IMR-90 (cell line): Measurements from ENCODE around the gene SH3RF3. TPM values are rescaled to one million over a fixed set of nuclear protein-coding genes. Genes with fewer than 3 reads are reported as not detected.

Experiments used
- ATAC-seq: fragments of 200-7000 bp; cut with Tn5 transposase; 2 replicates; pipeline ENCODE4 v1.9.1; 2020; ENCODE audit warnings: low read depth, mild to moderate bottlenecking, moderate library complexity
- BruUV-seq: library from RNA; stranded (reverse); fragments of 400-500 nt; replicated peaks from 2 replicates; lab custom pipeline; 2021; lab: Mats Ljungman, UMichigan
- CTCF ChIA-PET: fragments of 300-600 bp; formaldehyde crosslinking; extraction: SDS; loops from one replicate; lab custom pipeline; 2021; ENCODE audit warnings: antibody characterized with exemption; lab: Yijun Ruan, JAX
- POLR2A ChIA-PET: fragments of 300-600 bp; sonication (Branson Sonifier 250); formaldehyde crosslinking; loops from one replicate; lab custom pipeline; 2022; ENCODE audit warnings: antibody characterized with exemption; ENCODE audit not compliant: unreplicated experiment; lab: Charles Lee
- DNase-seq: peaks from one replicate; pipeline ENCODE4 v3.0.0; 2013
- H2AFZ ChIP-seq: replicated peaks from 2 replicates; pipeline ENCODE3; 2013; ENCODE audit warnings: low read length, mild to moderate bottlenecking; ENCODE audit not compliant: poor library complexity
- H2AK5ac ChIP-seq: 2 replicates; pipeline ENCODE4 v1.6.1; 2013; ENCODE audit warnings: low read depth, low read length, inconsistent platforms
- H2AK9ac ChIP-seq: replicated peaks from 2 replicates; pipeline ENCODE3; 2013; ENCODE audit warnings: mild to moderate bottlenecking, low read depth, low read length, moderate library complexity; ENCODE audit not compliant: poor library complexity
- H2BK120ac ChIP-seq: 2 replicates; pipeline ENCODE4 v1.6.1; 2013; ENCODE audit warnings: low read depth, low read length, inconsistent platforms
- H2BK15ac ChIP-seq: 3 replicates; pipeline ENCODE4 v1.6.1; 2013; ENCODE audit warnings: low read depth, low read length, inconsistent platforms
- H2BK20ac ChIP-seq: 2 replicates; pipeline ENCODE4 v1.6.1; 2013; ENCODE audit warnings: low read depth, mild to moderate bottlenecking, inconsistent platforms, low read length, moderate library complexity
- H2BK5ac ChIP-seq: 2 replicates; pipeline ENCODE4 v1.6.1; 2013; ENCODE audit warnings: mild to moderate bottlenecking, low read depth, low read length, inconsistent platforms; ENCODE audit not compliant: poor library complexity, severe bottlenecking
- H3K14ac ChIP-seq: replicated peaks from 2 replicates; pipeline ENCODE4 v1.6.1; 2013; ENCODE audit warnings: low read depth, low read length, inconsistent platforms
- H3K18ac ChIP-seq: 2 replicates; pipeline ENCODE4 v1.6.1; 2013; ENCODE audit warnings: low read depth, low read length, control low read depth
- H3K23ac ChIP-seq: 2 replicates; pipeline ENCODE4 v1.6.1; 2013; ENCODE audit warnings: low read depth, low read length, inconsistent platforms
- H3K27ac ChIP-seq: 2 replicates; pipeline ENCODE4 v1.5.1; 2013; ENCODE audit warnings: mild to moderate bottlenecking, control low read depth, low read length; ENCODE audit not compliant: insufficient read depth
- H3K27me3 ChIP-seq: 2 replicates; pipeline ENCODE4 v1.6.1; 2013; ENCODE audit warnings: low read length; ENCODE audit not compliant: control insufficient read depth, insufficient read depth
- H3K36me3 ChIP-seq: 2 replicates; pipeline ENCODE4 v1.6.1; 2013; ENCODE audit warnings: low read length, mixed read lengths; ENCODE audit not compliant: control insufficient read depth, insufficient read depth
- H3K4ac ChIP-seq: 2 replicates; pipeline ENCODE4 v1.6.1; 2013; ENCODE audit warnings: low read depth, low read length, inconsistent platforms
- H3K4me1 ChIP-seq: 2 replicates; pipeline ENCODE4 v1.6.1; 2013; ENCODE audit warnings: low read length, mixed read lengths; ENCODE audit not compliant: control insufficient read depth, insufficient read depth
- H3K4me2 ChIP-seq: 2 replicates; pipeline ENCODE4 v1.6.1; 2013; ENCODE audit warnings: low read depth, mild to moderate bottlenecking, control low read depth, low read length, moderate library complexity
- H3K4me3 ChIP-seq: 2 replicates; pipeline ENCODE4 v1.5.1; 2013; ENCODE audit warnings: low read depth, mild to moderate bottlenecking, control low read depth, low read length, moderate library complexity; ENCODE audit not compliant: insufficient read depth
- H3K56ac ChIP-seq: 2 replicates; pipeline ENCODE4 v1.6.1; 2013; ENCODE audit warnings: low read length, inconsistent platforms; ENCODE audit not compliant: insufficient read depth; ENCODE audit errors: extremely low read depth
- H3K79me1 ChIP-seq, 2 experiments: 2 replicates each; pipeline ENCODE4 v1.6.1; 2013; ENCODE audit warnings: low read length in 2 of 2, inconsistent platforms in 1 of 2, low read depth in 1 of 2
- H3K9ac ChIP-seq: 2 replicates; pipeline ENCODE4 v1.6.1; 2013; ENCODE audit warnings: low read depth, low read length, control low read depth
- H3K9me1 ChIP-seq: 2 replicates; pipeline ENCODE4 v1.6.1; 2013; ENCODE audit warnings: low read length, inconsistent platforms; ENCODE audit not compliant: insufficient read depth
- H3K9me3 ChIP-seq: 2 replicates; pipeline ENCODE4 v1.6.1; 2013; ENCODE audit warnings: low read length; ENCODE audit not compliant: control insufficient read depth, insufficient read depth
- H4K20me1 ChIP-seq: 2 replicates; pipeline ENCODE4 v1.6.1; 2013; ENCODE audit warnings: low read length, inconsistent platforms; ENCODE audit not compliant: insufficient read depth
- H4K5ac ChIP-seq: 2 replicates; pipeline ENCODE4 v1.6.1; 2013; ENCODE audit warnings: mild to moderate bottlenecking, low read depth, low read length, control low read depth
- H4K8ac ChIP-seq, 2 experiments: 2 replicates each; pipeline ENCODE4 v1.6.1; 2013; ENCODE audit warnings: low read depth in 2 of 2, low read length in 2 of 2, control low read depth in 1 of 2, inconsistent platforms in 1 of 2
- H4K91ac ChIP-seq: 2 replicates; pipeline ENCODE4 v1.6.1; 2013; ENCODE audit warnings: low read depth, low read length, inconsistent platforms; ENCODE audit not compliant: insufficient read depth
- BHLHE40 ChIP-seq: fragments of 150-350 bp; IDR thresholded peaks from 2 replicates; pipeline ENCODE4 v1.6.1; 2016; ENCODE audit warnings: mild to moderate bottlenecking, low read depth, low read length
- CEBPB ChIP-seq: IDR thresholded peaks from 2 replicates; pipeline ENCODE4 v1.6.1; 2012; ENCODE audit warnings: low read depth, low read length, improper control_type of control experiment
- FOS ChIP-seq: fragments of 150-350 bp; IDR thresholded peaks from 2 replicates; pipeline ENCODE4 v1.6.1; 2016; ENCODE audit warnings: low read depth, low read length
- MAFK ChIP-seq: IDR thresholded peaks from 2 replicates; pipeline ENCODE4 v1.6.1; 2012; ENCODE audit warnings: low read depth, low read length, improper control_type of control experiment
- MAZ ChIP-seq: IDR thresholded peaks from 2 replicates; pipeline ENCODE4 v1.6.1; 2012; ENCODE audit warnings: low read depth, mild to moderate bottlenecking, low read length, improper control_type of control experiment, moderate library complexity, borderline replicate concordance
- MXI1 ChIP-seq: IDR thresholded peaks from 2 replicates; pipeline ENCODE4 v1.6.1; 2012; ENCODE audit warnings: low read depth, mild to moderate bottlenecking, low read length, moderate library complexity, borderline replicate concordance
- NFE2L2 ChIP-seq: fragments of 150-350 bp; IDR thresholded peaks from 2 replicates; pipeline ENCODE4 v1.6.1; 2016; ENCODE audit warnings: low read depth, mild to moderate bottlenecking, low read length
- POLR2A ChIP-seq: IDR thresholded peaks from 2 replicates; pipeline ENCODE4 v1.6.1; 2012; ENCODE audit warnings: mild to moderate bottlenecking, low read depth, low read length
- RAD21 ChIP-seq: IDR thresholded peaks from 2 replicates; pipeline ENCODE4 v1.6.1; 2012; ENCODE audit warnings: low read length, improper control_type of control experiment
- RCOR1 ChIP-seq: IDR thresholded peaks from 2 replicates; pipeline ENCODE4 v1.6.1; 2012; ENCODE audit warnings: mild to moderate bottlenecking, low read length, improper control_type of control experiment; ENCODE audit not compliant: insufficient replicate concordance
- RFX5 ChIP-seq: IDR thresholded peaks from 2 replicates; pipeline ENCODE4 v1.8.0; 2012; ENCODE audit warnings: low read depth, mild to moderate bottlenecking, low read length, moderate library complexity
- SMC3 ChIP-seq: fragments of 150-350 bp; IDR thresholded peaks from 2 replicates; pipeline ENCODE4 v1.6.1; 2016; ENCODE audit warnings: low read depth, mild to moderate bottlenecking, antibody characterized with exemption, low read length, moderate library complexity
- WGBS, 2 experiments: methylation state at CpG; one replicate each; pipeline versions ENCODE4 v1.1.5 to v1.1.7; 2013; ENCODE audit warnings: missing lambda C conversion rate in 2 of 2; ENCODE audit not compliant: insufficient read length in 1 of 2; ENCODE audit errors: extremely low coverage in 2 of 2; 5-methylcytosine and 5-hydroxymethylcytosine counted together
- dilution Hi-C: fragments of 300-500 bp; cut with HindIII; formaldehyde crosslinking; loops from one replicate; pipeline ENCODE4 v1.14.3; 2018; ENCODE audit warnings: low sequenced_read_pairs; ENCODE audit not compliant: unreplicated experiment
- in situ Hi-C: fragments of 300-500 bp; cut with MboI; formaldehyde crosslinking; loops from 3 replicates; pipeline ENCODE4 v1.14.3; 2019; ENCODE audit warnings: low sequenced_read_pairs, inconsistent platforms, mixed read lengths
- intact Hi-C: fragments of 100-400 bp; cut with micrococcal nuclease; formaldehyde crosslinking; loops from 2 replicates; pipeline ENCODE4 v1.10.0; 2022
- polyA plus RNA-seq, 3 experiments: library from polyadenylated mRNA; depleted of rRNA; stranded (reverse); fragments of >200 nt; gene quantifications; 2 replicates each; pipeline ENCODE4 v1.2.3, GENCODE V29; 2012; ENCODE audit warnings: low replicate concordance in 1 of 3
- total RNA-seq: library from RNA; depleted of rRNA; stranded (reverse); fragments of >200 nt; gene quantifications from 2 replicates; pipeline ENCODE4 v1.2.3, GENCODE V29; 2012
- TF ChIP-seq, protein P1 (sequence below): fragments of 150-350 bp; IDR thresholded peaks from 2 replicates; pipeline ENCODE4 v1.6.1; 2016; ENCODE audit warnings: low read depth, mild to moderate bottlenecking, low read length, moderate library complexity, borderline replicate concordance
- TF ChIP-seq, protein P2 (sequence below): conservative IDR thresholded peaks from 2 replicates; pipeline ENCODE4 v1.5.1; 2012; ENCODE audit warnings: mild to moderate bottlenecking, low read depth, low read length, improper control_type of control experiment
- TF ChIP-seq, protein P3 (sequence below): fragments of 150-350 bp; IDR thresholded peaks from 2 replicates; pipeline ENCODE4 v1.6.1; 2017; ENCODE audit warnings: mild to moderate bottlenecking, antibody characterized with exemption, low read length, low read depth

The SH3RF3 gene
- total and polyA plus RNA-seq, 2 of the 4 experiments (the other 2 are of a cell fraction), result 3.4 to 5.3 TPM

DNA sequence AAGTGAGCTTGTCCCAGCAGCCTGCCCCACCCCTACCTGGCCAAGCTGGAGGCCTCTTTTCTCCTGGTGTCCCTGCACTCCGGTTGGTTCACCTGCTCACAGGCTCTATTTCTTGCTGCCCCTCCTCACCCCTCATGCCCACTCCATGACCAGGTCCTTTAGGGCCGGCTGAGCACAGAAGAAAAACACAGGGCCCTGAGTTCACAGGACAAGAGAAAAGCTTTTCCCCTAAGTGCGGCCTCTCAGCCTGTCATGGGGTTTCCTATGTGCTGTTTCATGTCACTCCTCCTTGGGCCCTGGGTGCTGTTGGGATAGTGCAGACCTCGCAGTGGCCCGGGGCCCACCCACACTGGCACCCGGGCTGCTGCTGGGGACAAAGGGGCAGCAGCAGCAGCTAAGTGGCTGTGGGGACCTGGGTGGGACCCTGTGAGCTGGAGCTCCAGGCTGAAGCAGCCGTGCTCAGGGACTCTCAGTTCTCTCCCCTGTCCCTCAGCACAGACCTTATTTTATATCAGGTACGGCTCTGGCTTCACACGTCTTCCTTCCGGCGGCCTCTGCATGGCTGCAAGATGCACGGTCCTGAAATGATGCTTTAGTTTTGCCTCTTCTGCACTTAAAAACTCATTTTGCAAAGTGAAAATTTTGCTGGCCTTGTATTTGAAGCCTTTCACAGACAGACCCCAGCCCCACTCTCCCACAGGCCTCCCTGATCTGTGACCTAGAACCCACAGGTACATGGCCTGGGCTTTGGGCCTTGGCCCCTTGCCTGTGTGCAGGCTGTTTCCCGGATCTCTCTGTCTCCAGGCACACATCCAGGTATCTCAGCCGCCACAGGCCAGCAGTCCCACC lies 71.8 kb downstream of the SH3RF3 start:
- intact Hi-C loops (no loop called here), in situ Hi-C loops (no loop called here), dilution Hi-C loops (no loop called here)
- no peak overlapping the region for H3K4me2 ChIP-seq
- no peak overlapping the region for H3K4me3 ChIP-seq
- no peak overlapping the region for H3K23ac ChIP-seq
- H4K20me1 ChIP-seq, result peaks cover 87% of the 10 kb centered on the region
- H3K14ac ChIP-seq, result no peak overlapping the region
- 93% methylated on average over 7 of the region's 14 CpGs; no CpG with 5 or more reads in 1 of the 2 experiments for WGBS, 2 experiments
- no TSS peak for BruUV-seq
- no peak overlapping the region for H2BK5ac ChIP-seq
- H2BK20ac ChIP-seq, result no peak overlapping the region
- H2AFZ ChIP-seq, result no peak overlapping the region
- no peak overlapping the region for H2AK5ac ChIP-seq
- H3K4ac ChIP-seq, result no peak overlapping the region
- no peak for DNase-seq
- no peaks in the 10 kb centered on the region for H3K9me3 ChIP-seq
- no peak overlapping the region for H3K27ac ChIP-seq
- no peak overlapping the region for H3K9ac ChIP-seq
- no peak overlapping the region for H4K8ac ChIP-seq
- no peak overlapping the region for H4K5ac ChIP-seq
- no peak for ATAC-seq
- no peaks in the 10 kb centered on the region for H3K36me3 ChIP-seq
- ChIA-PET POLR2A (no interaction called here), CTCF (no interaction called here)
- peaks cover 35 to 90% of the 10 kb centered on the region in 2 experiments for H3K79me1 ChIP-seq
- no peak overlapping the region for H4K91ac ChIP-seq
- peaks cover 7% of the 10 kb centered on the region for H3K4me1 ChIP-seq
- H3K56ac ChIP-seq, result no peak overlapping the region
- H3K9me1 ChIP-seq, result peaks cover 20% of the 10 kb centered on the region
- no peak overlapping the region for H3K18ac ChIP-seq
- H3K27me3 ChIP-seq, result no peaks in the 10 kb centered on the region
- no peak overlapping the region for H2BK120ac ChIP-seq
- no peak overlapping the region for H2BK15ac ChIP-seq
- H2AK9ac ChIP-seq, result no peak overlapping the region
- TF ChIP-seq BHLHE40, result no peak
- no peak for TF ChIP-seq MXI1
- TF ChIP-seq NFE2L2, result no peak
- TF ChIP-seq MAZ, result no peak
- no peak for TF ChIP-seq SMC3
- no peak for TF ChIP-seq POLR2A
- no peak for TF ChIP-seq FOS
- no peak for TF ChIP-seq RCOR1
- TF ChIP-seq CEBPB, result no peak
- TF ChIP-seq RFX5, result no peak
- TF ChIP-seq, protein P1, sequence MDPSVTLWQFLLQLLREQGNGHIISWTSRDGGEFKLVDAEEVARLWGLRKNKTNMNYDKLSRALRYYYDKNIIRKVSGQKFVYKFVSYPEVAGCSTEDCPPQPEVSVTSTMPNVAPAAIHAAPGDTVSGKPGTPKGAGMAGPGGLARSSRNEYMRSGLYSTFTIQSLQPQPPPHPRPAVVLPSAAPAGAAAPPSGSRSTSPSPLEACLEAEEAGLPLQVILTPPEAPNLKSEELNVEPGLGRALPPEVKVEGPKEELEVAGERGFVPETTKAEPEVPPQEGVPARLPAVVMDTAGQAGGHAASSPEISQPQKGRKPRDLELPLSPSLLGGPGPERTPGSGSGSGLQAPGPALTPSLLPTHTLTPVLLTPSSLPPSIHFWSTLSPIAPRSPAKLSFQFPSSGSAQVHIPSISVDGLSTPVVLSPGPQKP, result no peak
- no peak for TF ChIP-seq MAFK
- TF ChIP-seq, protein P2, sequence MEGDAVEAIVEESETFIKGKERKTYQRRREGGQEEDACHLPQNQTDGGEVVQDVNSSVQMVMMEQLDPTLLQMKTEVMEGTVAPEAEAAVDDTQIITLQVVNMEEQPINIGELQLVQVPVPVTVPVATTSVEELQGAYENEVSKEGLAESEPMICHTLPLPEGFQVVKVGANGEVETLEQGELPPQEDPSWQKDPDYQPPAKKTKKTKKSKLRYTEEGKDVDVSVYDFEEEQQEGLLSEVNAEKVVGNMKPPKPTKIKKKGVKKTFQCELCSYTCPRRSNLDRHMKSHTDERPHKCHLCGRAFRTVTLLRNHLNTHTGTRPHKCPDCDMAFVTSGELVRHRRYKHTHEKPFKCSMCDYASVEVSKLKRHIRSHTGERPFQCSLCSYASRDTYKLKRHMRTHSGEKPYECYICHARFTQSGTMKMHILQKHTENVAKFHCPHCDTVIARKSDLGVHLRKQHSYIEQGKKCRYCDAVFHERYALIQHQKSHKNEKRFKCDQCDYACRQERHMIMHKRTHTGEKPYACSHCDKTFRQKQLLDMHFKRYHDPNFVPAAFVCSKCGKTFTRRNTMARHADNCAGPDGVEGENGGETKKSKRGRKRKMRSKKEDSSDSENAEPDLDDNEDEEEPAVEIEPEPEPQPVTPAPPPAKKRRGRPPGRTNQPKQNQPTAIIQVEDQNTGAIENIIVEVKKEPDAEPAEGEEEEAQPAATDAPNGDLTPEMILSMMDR, result no peak
- no peak for TF ChIP-seq RAD21
- TF ChIP-seq, protein P3, sequence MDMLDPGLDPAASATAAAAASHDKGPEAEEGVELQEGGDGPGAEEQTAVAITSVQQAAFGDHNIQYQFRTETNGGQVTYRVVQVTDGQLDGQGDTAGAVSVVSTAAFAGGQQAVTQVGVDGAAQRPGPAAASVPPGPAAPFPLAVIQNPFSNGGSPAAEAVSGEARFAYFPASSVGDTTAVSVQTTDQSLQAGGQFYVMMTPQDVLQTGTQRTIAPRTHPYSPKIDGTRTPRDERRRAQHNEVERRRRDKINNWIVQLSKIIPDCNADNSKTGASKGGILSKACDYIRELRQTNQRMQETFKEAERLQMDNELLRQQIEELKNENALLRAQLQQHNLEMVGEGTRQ, result no peak
